Femur (tissue), 1 donor: ENCODE measurements around the gene ORM2.

ENCODE experiments used
- DNase-seq: peaks from one replicate; pipeline ENCODE4 v3.0.0-alpha.2; 2017

Gene ORM2

DNA sequence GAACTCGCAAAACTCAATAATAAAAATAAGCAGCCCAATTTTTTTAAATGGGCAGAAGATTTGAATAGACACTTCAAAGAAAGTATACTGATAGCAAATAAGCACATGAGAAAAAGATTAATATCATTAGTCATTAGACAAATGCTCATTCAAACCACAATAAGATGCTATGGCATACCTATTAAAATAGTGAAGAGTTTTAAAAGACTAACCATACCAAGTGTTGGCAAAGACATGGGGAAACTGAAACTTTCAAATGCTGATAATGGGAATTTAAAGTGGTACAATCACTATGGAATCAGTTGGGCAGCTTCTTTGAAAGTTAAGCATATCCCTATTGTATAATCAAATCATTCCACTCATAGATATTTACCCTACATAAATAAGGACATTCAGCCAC lies 33.3 kb upstream of the ORM2 start:
- DNase-seq: no peak

DNA sequence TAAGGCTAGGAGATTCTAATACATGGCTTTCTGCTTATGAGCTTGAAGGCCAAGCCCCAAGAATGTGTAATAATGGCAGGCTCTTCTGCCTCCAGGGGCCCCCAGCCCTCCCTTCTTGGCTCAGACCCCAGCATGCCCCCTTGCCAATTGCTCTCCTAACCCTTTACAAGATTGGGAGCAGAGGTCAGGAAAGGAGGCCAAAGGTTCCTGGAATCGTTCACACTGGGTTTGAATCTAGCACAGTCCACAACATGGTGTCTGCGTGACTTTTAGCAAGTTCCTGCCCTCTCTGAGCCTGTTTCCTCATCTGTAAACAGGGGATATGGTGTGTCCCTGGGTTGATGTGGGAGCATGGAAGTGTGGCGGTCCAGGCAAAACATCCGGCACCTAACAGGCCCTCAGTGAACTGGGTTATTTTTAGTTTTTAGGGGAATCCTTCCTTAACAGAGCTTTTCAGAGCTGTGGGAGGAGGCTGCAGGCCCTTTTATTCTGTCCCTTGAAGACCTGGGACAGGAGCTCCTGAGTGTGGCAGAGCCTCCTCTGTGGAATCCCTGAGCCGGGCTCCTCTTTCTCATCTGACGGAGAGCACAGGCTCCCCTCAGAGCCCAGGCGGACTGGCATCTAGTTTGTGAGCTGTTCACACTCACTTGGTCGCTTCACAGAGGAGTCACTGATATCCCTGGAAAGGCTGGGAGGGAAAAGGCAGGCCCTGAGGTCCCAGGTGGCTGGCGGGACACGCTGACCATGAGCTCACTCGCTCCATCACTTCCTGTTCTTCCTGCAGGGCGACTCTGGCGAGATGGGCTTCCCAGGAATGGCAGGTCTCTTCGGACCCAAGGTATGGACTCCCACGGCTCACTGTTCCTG lies 30.1 kb upstream of the ORM2 start:
- DNase-seq: no peak

DNA sequence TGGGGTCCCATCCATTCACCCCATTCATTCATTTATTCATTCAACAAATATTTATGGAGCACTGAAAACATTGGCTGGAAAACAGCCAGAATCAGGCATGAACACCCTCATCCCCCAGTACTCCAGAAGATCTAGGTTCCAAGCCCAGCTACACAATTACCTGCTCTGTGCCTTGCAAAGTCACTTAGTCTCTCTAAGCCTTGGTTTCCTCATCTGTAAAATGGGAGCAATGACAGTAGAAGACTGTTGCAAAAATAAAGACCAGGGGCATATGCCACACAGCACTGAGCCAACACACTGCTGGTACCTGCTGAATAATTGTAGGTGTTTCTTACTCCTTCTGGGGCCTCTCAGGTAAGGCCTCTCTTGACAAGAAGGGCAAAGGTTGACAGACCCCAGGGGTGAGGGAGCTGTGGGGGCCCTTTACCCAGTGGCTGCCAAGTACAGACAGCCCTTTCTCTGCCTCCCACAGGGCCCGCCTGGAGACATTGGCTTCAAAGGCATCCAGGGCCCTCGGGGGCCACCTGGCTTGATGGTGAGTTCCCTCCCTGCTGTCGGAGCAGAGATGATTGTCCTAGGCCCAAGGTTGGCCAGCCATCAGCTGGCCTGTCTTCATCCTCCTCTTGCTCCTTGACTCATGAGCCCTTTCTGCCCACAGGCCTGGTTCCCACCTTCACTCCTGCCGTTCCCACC lies 29.4 kb upstream of the ORM2 start:
- no peak for DNase-seq

DNA sequence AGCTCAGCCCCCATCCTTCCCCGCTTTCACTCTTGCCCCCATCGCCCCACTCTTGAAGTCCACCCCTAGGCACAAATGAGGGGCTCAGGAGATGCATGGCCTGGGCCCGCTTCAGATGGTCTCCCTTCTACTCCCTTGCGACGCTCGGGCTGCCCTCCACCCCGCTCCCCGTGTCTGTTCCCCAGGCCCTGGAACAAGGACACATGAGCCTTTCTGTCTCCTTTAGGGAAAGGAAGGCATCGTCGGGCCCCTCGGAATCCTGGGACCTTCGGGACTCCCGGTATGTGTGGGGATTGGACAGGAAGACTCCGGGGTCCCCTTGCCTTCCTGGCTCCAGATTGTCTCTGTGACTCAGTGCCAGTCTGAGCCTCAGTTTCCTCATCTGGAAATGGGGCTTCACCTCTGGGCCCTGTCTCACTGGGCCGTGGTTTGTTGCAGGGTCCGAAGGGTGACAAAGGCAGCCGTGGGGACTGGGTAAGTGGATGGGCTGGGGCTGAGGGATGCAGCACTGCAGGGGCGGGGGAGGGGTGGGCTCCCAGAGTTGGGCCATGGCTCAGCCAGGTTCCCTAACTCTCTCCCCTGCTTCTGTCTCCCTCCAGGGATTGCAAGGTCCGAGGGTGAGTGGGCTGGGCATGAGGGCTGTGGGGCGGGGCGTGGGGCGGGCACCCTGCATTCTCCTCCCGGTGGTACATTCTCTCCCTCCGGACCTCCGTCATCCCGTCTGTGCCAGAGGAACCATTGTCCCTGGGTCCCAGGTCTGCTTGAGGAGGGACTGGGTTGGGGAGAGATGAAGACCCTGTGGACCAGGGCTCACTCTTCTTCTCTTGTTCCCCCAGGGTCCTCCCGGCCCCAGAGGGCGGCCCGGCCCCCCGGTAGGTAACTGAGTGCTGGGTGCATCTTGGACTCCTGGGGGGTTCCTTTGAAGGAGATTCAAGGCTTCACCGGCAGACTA lies 28.5 kb upstream of the ORM2 start:
- DNase-seq: no peak

DNA sequence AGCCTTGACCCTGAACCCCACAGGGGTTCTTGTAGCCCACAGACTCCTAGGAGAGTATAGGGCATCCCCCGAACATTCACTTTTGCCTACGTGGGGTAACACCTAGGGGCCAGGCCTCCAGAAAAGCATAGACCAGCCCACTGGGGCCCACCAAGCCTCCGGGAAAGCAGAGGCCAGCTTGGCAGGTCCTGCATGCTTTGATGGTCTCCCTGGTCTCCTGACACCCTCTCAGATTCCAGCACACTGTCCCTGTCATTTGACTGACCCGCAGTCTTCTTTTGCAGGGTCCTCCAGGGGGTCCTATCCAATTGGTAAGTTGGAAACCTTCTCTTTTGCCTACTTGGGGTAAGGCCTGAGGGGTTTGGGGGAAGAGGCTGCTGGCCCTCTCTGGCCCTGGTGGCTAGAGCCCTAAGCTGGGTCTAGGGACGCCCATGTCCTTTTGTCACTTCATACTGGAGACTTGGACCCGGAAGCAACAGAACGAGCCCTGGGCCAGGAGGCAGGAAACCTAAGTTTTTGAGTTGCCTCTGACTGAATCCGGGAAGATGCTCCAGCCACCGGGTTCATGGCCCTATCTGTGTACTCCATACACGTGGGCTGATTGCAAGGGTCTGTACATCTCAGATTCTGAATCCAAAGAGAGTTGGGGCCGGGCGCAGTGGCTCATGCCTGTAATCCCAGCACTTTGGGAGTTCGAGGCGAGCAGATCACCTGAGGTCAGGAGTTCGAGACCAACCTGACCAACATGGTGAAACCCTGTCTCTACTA lies 27.7 kb upstream of the ORM2 start:
- DNase-seq: no peak

DNA sequence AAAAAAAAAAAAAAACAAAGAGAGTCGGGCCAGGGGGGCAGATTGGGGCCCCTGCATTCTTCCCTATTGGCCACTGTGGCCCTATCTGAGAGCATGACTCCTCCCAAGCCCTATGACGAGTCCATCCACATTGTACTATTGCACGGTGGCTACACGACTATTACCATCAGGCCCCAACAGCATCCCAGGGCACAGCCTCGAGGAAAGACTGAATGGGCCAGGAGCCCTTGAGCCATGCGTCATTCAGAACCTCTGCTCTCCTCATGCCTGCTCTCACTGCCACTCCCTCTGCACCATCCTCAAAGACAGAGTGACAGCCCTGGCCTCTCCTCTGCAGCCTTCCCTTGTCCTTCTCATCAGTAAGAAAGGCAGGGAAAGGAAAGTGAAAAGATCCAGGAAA lies 26.9 kb upstream of the ORM2 start:
- no peak for DNase-seq

DNA sequence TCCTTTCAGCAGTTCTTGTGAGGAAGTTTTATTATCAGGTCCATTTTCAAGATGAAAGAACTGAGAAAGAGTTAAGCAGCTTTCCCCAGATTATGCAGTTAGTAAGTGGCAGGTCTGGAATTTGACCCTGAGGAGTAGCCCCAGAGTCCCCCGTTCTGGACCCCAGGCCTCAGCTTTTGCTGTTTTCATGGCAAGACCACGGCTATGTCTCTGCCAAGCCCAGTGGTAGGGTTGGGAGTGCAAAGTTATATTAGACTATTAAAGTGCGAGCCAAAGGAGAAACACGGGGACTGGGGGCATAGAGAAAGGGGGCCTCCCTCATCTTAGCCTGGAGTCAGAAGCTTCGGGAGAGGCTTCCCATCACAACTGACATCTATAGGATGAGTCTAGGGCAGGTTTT lies 26.1 kb upstream of the ORM2 start:
- no peak for DNase-seq

DNA sequence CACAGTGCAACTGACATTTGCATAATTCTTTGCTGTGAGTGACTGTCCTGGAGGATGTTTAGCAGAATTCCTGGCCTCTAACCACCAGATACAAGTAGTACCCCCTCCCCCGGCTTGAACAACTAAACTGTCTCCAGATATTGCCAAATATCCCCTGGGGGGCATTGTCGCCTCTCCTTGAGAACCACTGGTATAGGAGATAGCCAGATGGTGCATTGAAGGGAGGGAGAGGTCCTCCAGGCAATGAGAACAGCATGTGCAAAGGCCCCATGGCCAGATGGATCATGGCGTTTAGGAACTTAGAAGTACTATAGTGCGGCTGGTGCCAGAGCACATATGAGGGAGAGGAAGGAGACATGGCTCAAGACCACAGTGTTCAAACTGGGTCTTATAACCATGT lies 25.7 kb upstream of the ORM2 start:
- DNase-seq: no peak

DNA sequence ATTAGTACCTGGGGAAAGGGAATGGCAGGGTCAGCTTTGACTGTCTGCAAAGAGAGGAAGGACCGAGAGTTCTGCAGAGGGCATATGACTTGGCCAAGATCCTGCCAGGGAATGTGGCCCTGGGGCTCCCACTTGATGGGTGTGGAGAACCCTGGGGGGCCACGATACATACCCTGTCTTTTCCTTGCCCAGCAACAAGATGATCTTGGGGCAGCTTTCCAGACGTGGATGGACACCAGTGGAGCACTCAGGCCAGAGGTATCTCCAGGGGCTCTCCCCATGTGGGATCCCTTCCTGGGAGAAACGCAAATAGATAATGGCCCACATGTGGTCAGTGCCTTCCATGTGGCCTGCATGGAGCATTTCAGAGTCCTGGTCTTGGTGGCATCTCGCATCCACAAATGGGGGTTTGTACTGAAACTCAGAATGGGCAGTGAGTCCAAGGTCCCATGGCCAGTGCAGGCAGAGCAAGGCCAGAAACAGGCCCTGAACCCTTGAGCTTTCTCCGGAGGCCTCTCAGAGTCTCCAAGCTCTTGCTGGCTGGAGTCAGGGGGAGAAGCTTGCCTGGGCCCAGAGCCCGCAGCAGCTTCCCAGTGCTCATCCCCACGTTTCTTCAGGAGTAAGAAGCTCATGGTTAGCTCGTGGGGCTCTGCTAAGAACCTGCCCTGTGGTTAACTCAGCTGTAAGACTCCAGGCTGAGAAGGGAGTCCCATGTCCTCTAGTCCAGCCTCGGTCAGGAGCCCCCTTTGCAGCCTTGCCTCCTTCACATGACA lies 25.1 kb upstream of the ORM2 start:
- no peak for DNase-seq

DNA sequence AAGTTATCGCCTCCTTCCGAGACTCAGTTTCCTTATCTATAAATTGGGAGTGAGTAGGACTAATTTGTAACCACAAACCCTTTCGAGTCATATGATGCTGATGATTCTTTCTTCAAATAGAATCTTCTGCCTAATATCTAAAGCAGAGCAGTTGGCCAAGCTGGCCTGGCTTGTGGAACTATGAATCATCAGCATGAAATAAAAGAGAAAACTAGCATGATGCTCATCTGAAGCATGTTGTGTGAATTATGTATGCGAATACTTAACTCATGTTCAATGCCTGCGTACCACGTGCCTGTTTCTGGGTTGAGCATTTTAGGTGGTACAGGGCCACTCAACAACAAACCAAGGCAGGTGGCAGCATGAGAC lies 21.8 kb upstream of the ORM2 start:
- no peak for DNase-seq

DNA sequence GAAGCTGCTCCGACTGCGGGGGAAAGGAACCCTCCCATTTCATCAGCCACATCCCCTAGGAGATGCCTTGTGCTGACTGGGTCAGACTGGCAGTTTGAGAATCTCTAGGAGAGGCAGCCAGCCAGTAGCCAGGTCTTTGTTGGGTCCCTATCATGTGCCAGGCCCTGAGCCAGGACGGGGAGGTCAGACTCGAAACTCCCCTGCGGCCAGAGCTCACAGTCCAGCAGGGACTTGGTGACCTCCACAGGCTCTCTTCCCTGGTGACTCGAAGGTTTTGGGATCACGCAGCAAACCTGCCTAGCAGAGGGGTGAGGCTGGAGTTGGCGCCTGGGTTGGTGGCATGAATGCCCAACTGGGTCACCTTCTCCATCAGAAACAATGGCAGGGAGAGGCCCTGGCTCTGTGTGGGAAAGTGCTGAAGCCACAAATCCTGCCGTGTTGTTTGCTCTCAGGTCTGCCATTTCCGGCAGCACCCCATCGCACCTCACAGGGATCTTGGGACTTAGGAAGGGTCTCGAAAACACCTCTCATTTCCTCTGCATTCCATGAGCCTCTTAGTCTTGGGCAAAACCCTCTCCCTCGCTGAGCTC lies 21.2 kb upstream of the ORM2 start:
- no peak for DNase-seq

DNA sequence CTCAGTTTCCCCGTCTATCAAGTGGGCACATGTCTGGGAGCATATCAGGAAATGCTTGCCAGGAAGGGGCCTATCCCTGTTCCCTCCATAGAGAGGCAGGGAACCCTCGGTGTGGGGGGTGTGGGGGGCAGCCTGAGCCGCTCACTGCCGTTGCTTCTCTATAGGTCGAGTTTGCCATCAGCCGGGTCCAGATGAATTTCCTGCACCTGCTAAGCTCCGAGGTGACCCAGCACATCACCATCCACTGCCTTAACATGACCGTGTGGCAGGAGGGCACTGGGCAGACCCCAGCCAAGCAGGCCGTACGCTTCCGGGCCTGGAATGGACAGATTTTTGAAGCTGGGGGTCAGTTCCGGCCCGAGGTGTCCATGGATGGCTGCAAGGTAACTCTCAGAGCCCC lies 20.6 kb upstream of the ORM2 start:
- DNase-seq: no peak

DNA sequence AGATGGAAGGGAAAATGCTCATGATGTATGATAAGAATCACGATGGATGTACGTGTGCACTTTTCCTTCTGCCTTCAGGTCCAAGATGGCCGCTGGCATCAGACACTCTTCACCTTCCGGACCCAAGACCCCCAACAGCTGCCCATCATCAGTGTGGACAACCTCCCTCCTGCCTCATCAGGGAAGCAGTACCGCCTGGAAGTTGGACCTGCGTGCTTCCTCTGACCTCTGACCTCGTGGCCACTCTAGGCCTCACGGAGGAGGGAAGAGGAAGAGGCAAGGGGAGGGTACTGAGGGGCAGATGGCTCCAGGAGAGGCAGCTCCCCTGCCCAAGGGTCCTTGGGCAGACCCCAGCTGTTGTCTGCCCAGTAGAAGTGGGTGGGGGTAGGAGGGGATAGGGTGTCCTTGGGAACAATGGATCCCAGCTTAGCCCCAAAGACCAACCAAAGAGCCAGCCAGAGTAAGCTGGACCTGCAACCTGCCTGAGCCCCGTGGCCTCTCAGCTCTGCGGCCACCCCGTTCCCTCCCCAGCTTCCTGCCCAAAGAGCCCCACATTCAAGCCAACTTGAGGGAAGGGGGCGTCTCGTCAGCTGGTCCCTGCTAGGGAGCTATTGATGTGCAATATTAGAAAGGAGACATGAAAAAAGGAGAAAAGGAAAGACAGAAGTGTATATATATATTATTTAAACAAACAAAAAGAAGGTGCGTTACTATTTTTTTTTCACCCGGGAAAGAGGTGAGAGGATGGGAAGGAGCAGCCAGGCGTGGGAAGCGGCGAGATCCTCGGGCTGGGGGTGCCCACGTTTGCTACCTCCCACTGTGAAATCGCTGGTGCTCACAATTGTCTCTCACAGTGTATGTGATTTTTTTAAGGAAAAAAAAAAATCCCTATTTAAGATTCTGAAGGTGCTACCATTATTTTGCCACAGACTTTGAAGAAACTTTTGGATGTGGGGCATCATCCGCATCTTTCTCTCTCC lies 18.9 kb upstream of the ORM2 start:
- DNase-seq: no peak

DNA sequence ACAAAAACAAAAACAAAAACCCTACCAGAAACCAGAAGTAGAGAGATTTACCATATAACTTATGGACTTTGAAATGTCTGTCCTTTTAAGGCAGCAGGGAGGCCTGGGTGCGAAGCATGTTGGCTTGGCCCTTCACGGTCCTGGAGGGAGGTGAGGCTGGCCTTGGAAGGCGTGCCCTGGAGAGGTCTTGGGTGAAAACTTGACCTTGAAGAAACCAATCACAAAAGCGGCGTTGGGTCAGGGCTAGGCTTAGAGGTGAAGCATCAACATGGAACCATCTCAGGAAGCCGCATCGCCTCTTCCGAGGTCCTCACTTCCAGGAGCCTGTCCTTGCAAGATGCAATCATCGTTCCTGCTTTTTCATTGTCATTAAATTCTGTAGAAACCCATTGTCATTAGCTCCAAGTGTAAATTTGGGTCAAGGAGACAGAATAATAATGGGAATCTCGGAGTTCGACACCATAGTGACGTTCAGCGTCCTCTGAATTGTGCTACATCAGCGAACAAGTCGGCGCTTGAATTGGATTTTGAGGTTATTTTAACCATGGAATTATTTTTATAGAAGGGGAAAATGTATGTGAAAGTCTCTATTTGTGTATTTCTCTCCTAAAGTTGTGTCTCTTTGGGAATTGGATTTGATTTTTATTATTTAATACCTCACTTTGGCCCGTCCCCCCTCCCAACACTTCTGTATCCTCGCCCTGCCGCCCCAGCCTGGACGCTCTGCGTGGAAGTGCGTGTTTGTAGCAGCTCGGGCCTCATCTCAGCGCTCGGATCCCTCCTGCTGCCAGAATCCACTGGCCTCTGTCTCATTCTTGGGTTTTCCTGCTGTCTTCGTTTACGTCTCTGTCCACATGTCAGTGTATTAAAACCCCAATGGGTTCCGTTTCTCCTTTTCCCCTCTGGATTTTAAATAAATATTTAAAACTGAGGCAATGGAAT lies 17.8 kb upstream of the ORM2 start:
- no peak for DNase-seq

DNA sequence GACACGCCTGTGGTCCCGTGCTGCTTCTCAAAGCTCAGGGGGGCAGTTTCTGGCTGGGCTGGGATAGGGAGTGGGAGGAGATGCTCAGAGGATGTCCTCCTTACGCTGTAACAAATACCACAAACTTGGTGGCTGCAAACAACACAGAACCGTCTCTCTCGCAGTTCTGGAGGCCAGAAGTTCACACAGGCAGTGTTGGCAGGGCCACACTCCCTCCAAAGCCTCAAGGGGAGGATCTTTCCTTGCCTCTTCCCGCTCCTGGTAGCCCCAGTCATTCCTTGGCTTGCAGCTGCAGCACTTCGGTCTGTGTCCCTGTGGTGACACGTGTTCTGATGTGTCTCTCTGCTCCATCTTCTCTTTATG lies 17.2 kb upstream of the ORM2 start:
- DNase-seq: peak; percentile 18

DNA sequence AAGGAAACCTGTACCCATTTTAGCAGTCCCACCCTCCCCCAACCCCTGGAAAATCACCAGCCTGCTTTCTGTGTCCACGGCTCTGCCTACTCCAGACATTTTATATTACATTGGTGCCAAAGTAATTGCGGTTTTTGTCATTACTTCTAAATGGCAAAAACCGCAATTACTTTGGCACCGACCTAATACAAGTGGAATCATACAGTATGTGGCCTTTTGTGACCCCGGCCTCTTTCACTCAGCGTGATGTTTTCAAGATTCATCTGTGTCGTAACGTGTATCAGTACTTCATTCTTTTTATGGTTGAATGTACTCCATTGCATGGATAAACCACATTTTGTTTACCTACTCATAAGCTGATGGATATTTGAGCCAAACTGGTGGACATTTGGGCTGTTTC lies 16.5 kb upstream of the ORM2 start:
- DNase-seq: no peak

DNA sequence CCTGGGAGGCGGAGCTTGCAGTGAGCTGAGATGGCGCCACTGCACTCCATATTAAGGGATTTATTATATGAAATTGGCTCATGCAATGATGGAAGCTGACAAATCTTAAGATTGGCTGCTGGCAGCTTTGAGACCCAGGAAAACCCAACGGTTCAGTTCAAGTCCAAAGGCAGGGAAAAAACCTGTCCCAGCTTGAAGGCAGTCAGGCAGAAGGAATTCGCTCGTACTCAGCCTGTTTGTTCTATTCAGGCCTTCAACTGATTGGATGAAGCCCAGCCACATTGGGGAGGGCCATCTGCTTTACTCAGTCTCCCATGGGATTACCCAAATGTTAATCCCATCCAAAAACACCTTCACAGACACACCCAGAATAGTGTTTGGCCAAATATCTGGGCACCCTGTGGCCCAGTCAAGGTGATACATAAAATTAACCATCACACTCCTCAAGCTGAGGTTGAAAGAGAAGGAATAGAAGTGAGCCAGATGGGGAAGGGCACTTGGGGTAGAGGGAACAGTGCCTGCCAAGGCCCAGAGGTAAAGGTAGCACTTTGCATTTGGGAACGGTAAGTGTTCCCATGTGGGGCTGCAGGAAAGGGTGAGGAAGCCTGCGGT lies 15.3 kb upstream of the ORM2 start:
- no peak for DNase-seq

DNA sequence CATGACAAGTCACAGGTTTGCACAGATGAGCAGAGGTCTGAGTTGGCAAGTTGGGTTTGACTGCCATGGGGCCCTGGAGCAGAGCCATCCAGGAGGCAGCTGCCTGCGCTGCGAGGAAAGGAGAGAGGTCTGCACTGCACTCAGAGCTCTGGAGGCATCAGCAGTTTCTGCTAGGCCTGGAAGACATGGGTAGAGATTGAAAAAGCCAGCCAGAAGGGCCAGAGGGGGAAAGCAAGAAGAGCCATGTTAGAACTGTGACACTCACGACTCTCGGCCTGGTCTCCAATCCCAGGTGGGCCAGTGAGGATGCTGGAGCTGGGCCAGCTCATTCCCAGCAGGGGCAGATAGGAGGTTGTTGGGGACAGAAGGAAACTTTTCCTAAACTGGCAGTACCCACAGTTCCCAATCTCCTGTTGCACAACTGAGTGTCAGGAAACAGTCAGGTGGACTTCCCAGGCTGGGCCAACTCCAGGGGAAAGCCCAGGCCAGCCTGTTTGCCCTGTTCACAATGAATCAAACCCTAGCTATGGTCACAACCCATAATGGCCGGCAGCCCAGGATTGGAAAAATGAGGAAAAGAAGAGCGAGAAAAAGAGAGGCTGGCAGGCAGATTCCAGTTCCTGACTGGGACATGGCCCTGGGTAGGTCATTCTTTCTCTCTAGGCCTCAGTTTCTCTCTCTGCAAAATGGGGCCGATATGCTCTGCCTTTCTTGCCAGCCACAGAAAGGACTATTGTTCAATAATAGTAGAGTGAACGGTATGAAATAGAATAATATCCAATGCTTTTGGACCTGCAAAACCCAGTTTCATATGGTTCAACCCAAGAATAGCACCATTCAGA lies 14.6 kb upstream of the ORM2 start:
- DNase-seq: no peak
